ENCODE data around the gene GFOD2.

DNA sequence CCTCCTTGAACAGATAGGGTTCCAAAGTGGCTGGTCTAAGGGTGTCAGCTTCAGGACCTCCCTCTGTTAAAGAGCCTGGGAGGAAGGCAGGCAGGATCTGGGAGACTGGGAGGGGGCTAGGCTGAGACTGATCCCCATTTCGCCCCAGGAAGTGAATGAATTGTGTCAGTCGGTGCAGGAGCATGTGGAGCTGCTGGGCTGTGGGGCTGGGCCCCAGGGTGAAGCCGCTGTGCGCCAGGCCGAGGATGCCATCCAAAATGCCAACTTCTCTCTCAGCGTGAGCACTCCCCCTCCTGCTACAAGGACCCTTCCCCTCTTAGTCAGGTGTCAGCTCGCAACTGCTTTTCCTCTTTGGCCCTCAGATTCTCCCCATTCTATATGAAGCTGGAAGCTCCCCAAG lies 68.1 kb downstream of the GFOD2 start:
- TF ChIP-seq, protein P1, sequence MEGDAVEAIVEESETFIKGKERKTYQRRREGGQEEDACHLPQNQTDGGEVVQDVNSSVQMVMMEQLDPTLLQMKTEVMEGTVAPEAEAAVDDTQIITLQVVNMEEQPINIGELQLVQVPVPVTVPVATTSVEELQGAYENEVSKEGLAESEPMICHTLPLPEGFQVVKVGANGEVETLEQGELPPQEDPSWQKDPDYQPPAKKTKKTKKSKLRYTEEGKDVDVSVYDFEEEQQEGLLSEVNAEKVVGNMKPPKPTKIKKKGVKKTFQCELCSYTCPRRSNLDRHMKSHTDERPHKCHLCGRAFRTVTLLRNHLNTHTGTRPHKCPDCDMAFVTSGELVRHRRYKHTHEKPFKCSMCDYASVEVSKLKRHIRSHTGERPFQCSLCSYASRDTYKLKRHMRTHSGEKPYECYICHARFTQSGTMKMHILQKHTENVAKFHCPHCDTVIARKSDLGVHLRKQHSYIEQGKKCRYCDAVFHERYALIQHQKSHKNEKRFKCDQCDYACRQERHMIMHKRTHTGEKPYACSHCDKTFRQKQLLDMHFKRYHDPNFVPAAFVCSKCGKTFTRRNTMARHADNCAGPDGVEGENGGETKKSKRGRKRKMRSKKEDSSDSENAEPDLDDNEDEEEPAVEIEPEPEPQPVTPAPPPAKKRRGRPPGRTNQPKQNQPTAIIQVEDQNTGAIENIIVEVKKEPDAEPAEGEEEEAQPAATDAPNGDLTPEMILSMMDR (conservative IDR thresholded peaks at IDR 0.05; ENCODE audit: low read depth in 2 of 2): no peak
- TF ChIP-seq CREB1 (CRISPR knock-in tag; IDR thresholded peaks at IDR 0.05; ENCODE audit: low read depth) (no peak), EZH2phosphoT487 (IDR thresholded peaks at IDR 0.05; ENCODE audit: unreplicated experiment) (no peak), POLR2AphosphoS5 (IDR thresholded peaks at IDR 0.05; ENCODE audit: low read depth) (no peak), ZNF114 (CRISPR knock-in tag; IDR thresholded peaks at IDR 0.05) (no peak), STAT1 (IDR thresholded peaks at IDR 0.05; ENCODE audit: unreplicated experiment) (no peak), EZH2 (IDR thresholded peaks at IDR 0.05; ENCODE audit: low read depth, unreplicated experiment) (no peak), JUNB (IDR thresholded peaks at IDR 0.05; ENCODE audit: unreplicated experiment) (no peak)
- TF ChIP-seq, protein P2, sequence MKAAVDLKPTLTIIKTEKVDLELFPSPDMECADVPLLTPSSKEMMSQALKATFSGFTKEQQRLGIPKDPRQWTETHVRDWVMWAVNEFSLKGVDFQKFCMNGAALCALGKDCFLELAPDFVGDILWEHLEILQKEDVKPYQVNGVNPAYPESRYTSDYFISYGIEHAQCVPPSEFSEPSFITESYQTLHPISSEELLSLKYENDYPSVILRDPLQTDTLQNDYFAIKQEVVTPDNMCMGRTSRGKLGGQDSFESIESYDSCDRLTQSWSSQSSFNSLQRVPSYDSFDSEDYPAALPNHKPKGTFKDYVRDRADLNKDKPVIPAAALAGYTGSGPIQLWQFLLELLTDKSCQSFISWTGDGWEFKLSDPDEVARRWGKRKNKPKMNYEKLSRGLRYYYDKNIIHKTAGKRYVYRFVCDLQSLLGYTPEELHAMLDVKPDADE (IDR thresholded peaks at IDR 0.05): no peak

Data from GM23338 (cell line).